GM23338 (cell line): Measurements from ENCODE around the gene PELO. TPM values are rescaled to one million over a fixed set of nuclear protein-coding genes. Genes with fewer than 3 reads are reported as not detected.

ENCODE experiments used
- ATAC-seq: fragments of 200-7000 bp; cut with Tn5 transposase; 3 replicates; pipeline ENCODE4 v1.9.1; 2020
- DNase-seq: peaks from one replicate; pipeline ENCODE4 v3.0.0-alpha.2; 2015; ENCODE audit warnings: low spot score
- H2AFZ ChIP-seq: fragments of 200-600 bp; sonication (generic); 2 replicates; pipeline ENCODE4 v1.8.0; 2016; ENCODE audit warnings: antibody characterized with exemption, mild to moderate bottlenecking, moderate library complexity
- H3F3A ChIP-seq: fragments of 200-600 bp; sonication (generic); replicated peaks from 2 replicates; pipeline ENCODE4 v1.8.0; 2017; ENCODE audit warnings: antibody characterized with exemption, mixed run types, low read depth
- H3K27ac ChIP-seq: fragments of 200-600 bp; sonication (generic); 2 replicates; pipeline ENCODE4 v1.6.1; 2016; ENCODE audit warnings: low read depth
- H3K27me3 ChIP-seq: fragments of 200-600 bp; sonication (generic); 2 replicates; pipeline ENCODE4 v1.8.0; 2016; ENCODE audit warnings: mild to moderate bottlenecking, mixed run types, moderate library complexity; ENCODE audit not compliant: insufficient read depth
- H3K36me3 ChIP-seq: fragments of 200-600 bp; sonication (generic); 2 replicates; pipeline ENCODE4 v1.8.0; 2016; ENCODE audit warnings: mild to moderate bottlenecking; ENCODE audit not compliant: insufficient read depth
- H3K4me1 ChIP-seq: fragments of 200-600 bp; sonication (generic); 2 replicates; pipeline ENCODE4 v1.8.0; 2016; ENCODE audit warnings: mild to moderate bottlenecking, moderate library complexity; ENCODE audit not compliant: insufficient read depth
- H3K4me2 ChIP-seq: fragments of 200-600 bp; sonication (generic); 2 replicates; pipeline ENCODE4 v1.7.1; 2017; ENCODE audit warnings: mixed run types
- H3K4me3 ChIP-seq: fragments of 200-600 bp; sonication (generic); 2 replicates; pipeline ENCODE4 v1.6.1; 2016; ENCODE audit warnings: mixed run types
- H3K79me2 ChIP-seq: fragments of 200-600 bp; sonication (generic); replicated peaks from 2 replicates; pipeline ENCODE4 v1.8.0; 2017; ENCODE audit warnings: mild to moderate bottlenecking; ENCODE audit not compliant: insufficient read depth
- H3K9me2 ChIP-seq: fragments of 200-600 bp; sonication (generic); 2 replicates; pipeline ENCODE4 v1.8.0; 2017; ENCODE audit not compliant: insufficient read depth
- H4K20me1 ChIP-seq: fragments of 200-600 bp; sonication (generic); replicated peaks from 2 replicates; pipeline ENCODE4 v1.8.0; 2017; ENCODE audit warnings: mild to moderate bottlenecking; ENCODE audit not compliant: insufficient read depth
- H3K27ac Mint-ChIP-seq: 2 replicates; pipeline ENCODE4 v1.8.0; 2020; ENCODE audit warnings: inconsistent platforms, mild to moderate bottlenecking, moderate library complexity, mixed read lengths
- H3K27me3 Mint-ChIP-seq: 3 replicates; pipeline ENCODE4 v1.8.0; 2022; ENCODE audit warnings: low read depth, mild to moderate bottlenecking, moderate library complexity, mixed read lengths, inconsistent platforms; ENCODE audit not compliant: insufficient read depth, poor library complexity
- H3K36me3 Mint-ChIP-seq: 3 replicates; pipeline ENCODE4 v1.8.0; 2021; ENCODE audit warnings: low read depth, mild to moderate bottlenecking, inconsistent platforms, moderate library complexity, mixed read lengths
- H3K4me1 Mint-ChIP-seq: 3 replicates; pipeline ENCODE4 v1.8.0; 2020; ENCODE audit warnings: mild to moderate bottlenecking, inconsistent platforms, mixed read lengths
- H3K4me3 Mint-ChIP-seq: 3 replicates; pipeline ENCODE4 v1.8.0; 2021; ENCODE audit warnings: moderate library complexity, mild to moderate bottlenecking, inconsistent platforms, mixed read lengths
- H3K9me3 Mint-ChIP-seq: 3 replicates; pipeline ENCODE4 v1.8.0; 2020; ENCODE audit warnings: moderate library complexity, mild to moderate bottlenecking, inconsistent platforms, mixed read lengths
- CREB1 ChIP-seq: fragments of 250-450 bp; sonication (Bioruptor Pico); IDR thresholded peaks from 2 replicates; pipeline ENCODE4 v1.5.0; 2020; ENCODE audit warnings: low read depth, mild to moderate bottlenecking, moderate library complexity
- EZH2 ChIP-seq: fragments of 200-600 bp; sonication (generic); IDR thresholded peaks from one replicate; pipeline ENCODE4 v1.8.0; 2017; ENCODE audit warnings: antibody characterized with exemption, mild to moderate bottlenecking, low read depth; ENCODE audit not compliant: unreplicated experiment
- EZH2phosphoT487 ChIP-seq: fragments of 200-600 bp; sonication (generic); IDR thresholded peaks from one replicate; pipeline ENCODE4 v1.8.1; 2018; ENCODE audit warnings: antibody characterized with exemption; ENCODE audit not compliant: unreplicated experiment
- JUNB ChIP-seq: IDR thresholded peaks from one replicate; pipeline ENCODE4 v1.6.1; 2016; ENCODE audit warnings: antibody characterized with exemption; ENCODE audit not compliant: unreplicated experiment
- NANOG ChIP-seq: IDR thresholded peaks from 2 replicates; pipeline ENCODE4 v1.6.1; 2016; ENCODE audit warnings: antibody characterized with exemption, borderline replicate concordance
- POLR2AphosphoS5 ChIP-seq: IDR thresholded peaks from 2 replicates; pipeline ENCODE4 v1.6.1; 2016; ENCODE audit warnings: antibody characterized with exemption, low read depth
- STAT1 ChIP-seq: IDR thresholded peaks from one replicate; pipeline ENCODE4 v1.6.1; 2016; ENCODE audit warnings: antibody characterized with exemption; ENCODE audit not compliant: unreplicated experiment
- ZNF114 ChIP-seq: fragments of 250-450 bp; sonication (Bioruptor Pico); IDR thresholded peaks from 2 replicates; pipeline ENCODE4 v1.5.0; 2020; ENCODE audit warnings: mild to moderate bottlenecking, moderate library complexity
- ZNF331 ChIP-seq: fragments of 250-450 bp; sonication (Bioruptor Pico); IDR thresholded peaks from 2 replicates; pipeline ENCODE4 v1.5.0; 2020; ENCODE audit warnings: low read depth, mild to moderate bottlenecking, moderate library complexity
- ZNF462 ChIP-seq: fragments of 250-450 bp; sonication (Bioruptor Pico); IDR thresholded peaks from 2 replicates; pipeline ENCODE4 v1.5.0; 2020; ENCODE audit warnings: mild to moderate bottlenecking, moderate library complexity
- polyA plus RNA-seq: library from polyadenylated mRNA; unstranded; fragments of >200 nt; fragmentation: Nextera tagmentation; extraction: Ambion mirVana; gene quantifications from 2 replicates; pipeline ENCODE4 v1.2.1, GENCODE V29; 2016
- total RNA-seq: library from RNA; depleted of rRNA; stranded (reverse); fragments of >200 nt; shearing (Covaris generic); gene quantifications from 2 replicates; pipeline ENCODE4 v1.2.3, GENCODE V29; 2014
- TF ChIP-seq, protein P1 (sequence below): IDR thresholded peaks from one replicate; pipeline ENCODE4 v1.6.1; 2018; ENCODE audit warnings: antibody characterized with exemption; ENCODE audit not compliant: unreplicated experiment
- TF ChIP-seq, protein P2 (sequence below): IDR thresholded peaks from 2 replicates; pipeline ENCODE4 v1.6.1; 2016; ENCODE audit warnings: antibody characterized with exemption

Gene PELO
- total and polyA plus RNA-seq, 2 experiments from 2014 or later = 13.6 to 15.6 TPM

DNA sequence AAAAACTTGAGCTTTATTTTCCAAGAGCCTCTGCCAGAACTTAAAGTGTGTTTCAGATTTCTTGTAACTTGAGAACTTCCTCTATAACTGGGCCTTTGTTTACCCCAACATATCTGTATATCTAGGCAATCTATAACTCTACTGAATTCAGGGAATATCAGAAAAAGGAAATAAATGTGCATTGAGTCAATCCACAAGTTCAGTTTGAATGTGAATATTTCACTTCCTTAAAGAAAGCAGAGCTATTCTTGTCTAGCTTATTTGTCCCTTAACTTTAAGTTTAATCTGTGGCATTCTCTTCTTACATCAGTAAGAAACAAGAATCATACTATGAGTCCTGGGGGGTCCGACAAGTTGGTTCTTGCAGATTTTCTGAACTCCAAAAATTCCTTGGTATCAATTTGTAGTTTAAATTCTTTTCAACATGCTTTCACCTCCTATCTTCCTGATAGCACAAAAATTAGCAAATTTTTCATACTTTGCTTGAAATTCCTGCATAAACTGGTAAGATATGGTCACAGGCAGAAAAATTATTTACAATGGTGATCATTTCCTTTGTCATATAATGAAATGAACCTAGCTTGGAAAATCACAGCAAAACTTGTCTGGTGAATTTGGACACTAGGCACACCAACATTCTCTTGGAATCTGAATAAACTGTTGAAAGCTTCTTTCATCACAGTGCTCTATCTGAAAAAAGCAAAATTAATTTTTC is 19.8 kb upstream of the PELO start:
- ATAC-seq (no peak), DNase-seq (no peak)
- Mint-ChIP-seq H3K9me3 (no peaks in the 10 kb centered on the region), H3K4me1 (peaks cover 2% of the 10 kb centered on the region; the same call in 1 of the 3 replicates), H3K4me3 (no peak overlapping the region), H3K27ac (no peak overlapping the region), H3K27me3 (no peaks in the 10 kb centered on the region), H3K36me3 (no peaks in the 10 kb centered on the region)
- Histone ChIP-seq H3K4me2 (no peak overlapping the region), H3K79me2 (no peaks in the 10 kb centered on the region), H4K20me1 (no peaks in the 10 kb centered on the region), H3K4me3 (no peak overlapping the region), H3F3A (no peaks in the 10 kb centered on the region), H3K27ac (no peak overlapping the region), H2AFZ (no peak overlapping the region), H3K27me3 (no peaks in the 10 kb centered on the region), H3K36me3 (no peaks in the 10 kb centered on the region), H3K4me1 (no peaks in the 10 kb centered on the region), H3K9me2 (no peaks in the 10 kb centered on the region)
- TF ChIP-seq ZNF331 (CRISPR knock-in tag) (no peak), STAT1 (no peak), EZH2 (no peak), ZNF114 (no peak), NANOG (no peak), JUNB (no peak), POLR2AphosphoS5 (no peak), EZH2phosphoT487 (no peak), ZNF462 (CRISPR knock-in tag) (no peak), CREB1 (CRISPR knock-in tag) (no peak)
- TF ChIP-seq, protein P1, sequence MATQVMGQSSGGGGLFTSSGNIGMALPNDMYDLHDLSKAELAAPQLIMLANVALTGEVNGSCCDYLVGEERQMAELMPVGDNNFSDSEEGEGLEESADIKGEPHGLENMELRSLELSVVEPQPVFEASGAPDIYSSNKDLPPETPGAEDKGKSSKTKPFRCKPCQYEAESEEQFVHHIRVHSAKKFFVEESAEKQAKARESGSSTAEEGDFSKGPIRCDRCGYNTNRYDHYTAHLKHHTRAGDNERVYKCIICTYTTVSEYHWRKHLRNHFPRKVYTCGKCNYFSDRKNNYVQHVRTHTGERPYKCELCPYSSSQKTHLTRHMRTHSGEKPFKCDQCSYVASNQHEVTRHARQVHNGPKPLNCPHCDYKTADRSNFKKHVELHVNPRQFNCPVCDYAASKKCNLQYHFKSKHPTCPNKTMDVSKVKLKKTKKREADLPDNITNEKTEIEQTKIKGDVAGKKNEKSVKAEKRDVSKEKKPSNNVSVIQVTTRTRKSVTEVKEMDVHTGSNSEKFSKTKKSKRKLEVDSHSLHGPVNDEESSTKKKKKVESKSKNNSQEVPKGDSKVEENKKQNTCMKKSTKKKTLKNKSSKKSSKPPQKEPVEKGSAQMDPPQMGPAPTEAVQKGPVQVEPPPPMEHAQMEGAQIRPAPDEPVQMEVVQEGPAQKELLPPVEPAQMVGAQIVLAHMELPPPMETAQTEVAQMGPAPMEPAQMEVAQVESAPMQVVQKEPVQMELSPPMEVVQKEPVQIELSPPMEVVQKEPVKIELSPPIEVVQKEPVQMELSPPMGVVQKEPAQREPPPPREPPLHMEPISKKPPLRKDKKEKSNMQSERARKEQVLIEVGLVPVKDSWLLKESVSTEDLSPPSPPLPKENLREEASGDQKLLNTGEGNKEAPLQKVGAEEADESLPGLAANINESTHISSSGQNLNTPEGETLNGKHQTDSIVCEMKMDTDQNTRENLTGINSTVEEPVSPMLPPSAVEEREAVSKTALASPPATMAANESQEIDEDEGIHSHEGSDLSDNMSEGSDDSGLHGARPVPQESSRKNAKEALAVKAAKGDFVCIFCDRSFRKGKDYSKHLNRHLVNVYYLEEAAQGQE = no peak
- TF ChIP-seq, protein P2, sequence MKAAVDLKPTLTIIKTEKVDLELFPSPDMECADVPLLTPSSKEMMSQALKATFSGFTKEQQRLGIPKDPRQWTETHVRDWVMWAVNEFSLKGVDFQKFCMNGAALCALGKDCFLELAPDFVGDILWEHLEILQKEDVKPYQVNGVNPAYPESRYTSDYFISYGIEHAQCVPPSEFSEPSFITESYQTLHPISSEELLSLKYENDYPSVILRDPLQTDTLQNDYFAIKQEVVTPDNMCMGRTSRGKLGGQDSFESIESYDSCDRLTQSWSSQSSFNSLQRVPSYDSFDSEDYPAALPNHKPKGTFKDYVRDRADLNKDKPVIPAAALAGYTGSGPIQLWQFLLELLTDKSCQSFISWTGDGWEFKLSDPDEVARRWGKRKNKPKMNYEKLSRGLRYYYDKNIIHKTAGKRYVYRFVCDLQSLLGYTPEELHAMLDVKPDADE = no peak
